ENCODE results near the gene DNAJB6.
A peak's percentile ranks its signal among the peaks of the same experiment; 100 is the strongest.

DNAJB6 gene

DNA sequence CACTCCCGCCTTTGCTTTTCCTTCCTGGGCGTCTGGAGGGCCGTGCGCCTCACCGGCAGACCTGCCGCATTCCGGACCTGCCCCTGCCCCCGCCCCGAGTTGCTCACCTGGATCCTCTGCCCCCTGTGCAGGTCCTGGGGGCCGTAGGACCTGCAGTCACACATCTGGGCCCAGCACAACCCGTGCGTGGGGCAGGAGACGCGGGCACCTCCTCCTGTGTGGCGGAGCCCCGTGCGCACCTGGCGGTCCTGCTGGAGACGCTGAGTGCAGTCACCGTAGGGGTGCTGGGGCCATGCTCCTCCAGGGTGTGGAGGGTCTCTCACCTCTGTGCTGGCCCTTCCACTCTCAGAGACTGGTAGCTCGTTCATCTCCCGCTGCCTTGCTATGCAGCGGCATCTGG lies 85.5 kb downstream of the DNAJB6 start:
- no peak overlapping the region for H3K4me3 ChIP-seq (ENCODE audit: low read depth, low read length)
- TF ChIP-seq, protein P1, sequence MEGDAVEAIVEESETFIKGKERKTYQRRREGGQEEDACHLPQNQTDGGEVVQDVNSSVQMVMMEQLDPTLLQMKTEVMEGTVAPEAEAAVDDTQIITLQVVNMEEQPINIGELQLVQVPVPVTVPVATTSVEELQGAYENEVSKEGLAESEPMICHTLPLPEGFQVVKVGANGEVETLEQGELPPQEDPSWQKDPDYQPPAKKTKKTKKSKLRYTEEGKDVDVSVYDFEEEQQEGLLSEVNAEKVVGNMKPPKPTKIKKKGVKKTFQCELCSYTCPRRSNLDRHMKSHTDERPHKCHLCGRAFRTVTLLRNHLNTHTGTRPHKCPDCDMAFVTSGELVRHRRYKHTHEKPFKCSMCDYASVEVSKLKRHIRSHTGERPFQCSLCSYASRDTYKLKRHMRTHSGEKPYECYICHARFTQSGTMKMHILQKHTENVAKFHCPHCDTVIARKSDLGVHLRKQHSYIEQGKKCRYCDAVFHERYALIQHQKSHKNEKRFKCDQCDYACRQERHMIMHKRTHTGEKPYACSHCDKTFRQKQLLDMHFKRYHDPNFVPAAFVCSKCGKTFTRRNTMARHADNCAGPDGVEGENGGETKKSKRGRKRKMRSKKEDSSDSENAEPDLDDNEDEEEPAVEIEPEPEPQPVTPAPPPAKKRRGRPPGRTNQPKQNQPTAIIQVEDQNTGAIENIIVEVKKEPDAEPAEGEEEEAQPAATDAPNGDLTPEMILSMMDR (conservative IDR thresholded peaks at IDR 0.05; ENCODE audit: low read depth, low read length), result no peak
- no peak for DNase-seq (ENCODE audit: low read depth)

- TF ChIP-seq, protein P1 (conservative IDR thresholded peaks at IDR 0.05; ENCODE audit: low read depth, low read length), result no peak
- peak; percentile 56 for DNase-seq (ENCODE audit: low read depth)
- H3K4me3 ChIP-seq (ENCODE audit: low read depth, low read length), result peak overlapping the region; percentile 28
Observed at GRCh38 chr7:157423348-157423747, 86.5 kb downstream of the DNAJB6 start.

- no peak for DNase-seq (ENCODE audit: low read depth)
- H3K4me3 ChIP-seq (ENCODE audit: low read depth, low read length), result no peak overlapping the region
- TF ChIP-seq, protein P1 (conservative IDR thresholded peaks at IDR 0.05; ENCODE audit: low read depth, low read length), result no peak
Observed at GRCh38 chr7:157423886-157424565, 87.2 kb downstream of the DNAJB6 start.

DNA sequence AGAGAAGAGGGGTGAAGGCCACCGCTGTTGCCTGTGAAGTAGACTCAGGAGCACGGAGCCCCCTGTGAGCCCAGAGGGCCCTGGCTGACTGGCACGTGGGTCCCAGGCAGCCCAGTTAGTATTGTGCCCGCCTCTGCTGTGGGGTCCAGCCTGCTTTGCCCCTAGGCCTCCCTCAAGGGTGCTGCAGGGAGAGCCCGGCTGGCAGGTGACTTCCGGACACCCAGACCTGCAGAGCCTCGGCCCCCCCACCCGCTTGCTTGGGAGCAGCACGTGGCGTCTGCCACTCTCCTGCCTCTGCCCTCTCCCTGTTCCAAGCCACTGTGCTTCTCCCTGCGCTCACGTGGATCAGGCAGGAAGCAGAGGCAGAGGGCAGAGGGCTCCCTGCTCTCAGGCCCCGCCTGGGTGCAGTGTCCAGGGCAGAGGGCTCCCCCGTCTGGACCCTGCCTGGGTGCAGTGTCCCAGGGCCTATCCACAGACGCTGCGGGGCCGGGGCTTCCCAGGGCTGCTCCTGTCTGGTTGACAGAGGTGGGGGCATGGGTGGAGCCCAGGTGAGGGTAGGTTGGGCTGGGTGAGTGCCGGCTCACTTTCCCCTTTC lies 88.4 kb downstream of the DNAJB6 start:
- no peak overlapping the region for H3K4me3 ChIP-seq (ENCODE audit: low read depth, low read length)
- TF ChIP-seq, protein P1 (conservative IDR thresholded peaks at IDR 0.05; ENCODE audit: low read depth, low read length), result no peak
- no peak for DNase-seq (ENCODE audit: low read depth)

- DNase-seq (ENCODE audit: low read depth), result no peak
- TF ChIP-seq, protein P1 (conservative IDR thresholded peaks at IDR 0.05; ENCODE audit: low read depth, low read length), result no peak
- no peak overlapping the region for H3K4me3 ChIP-seq (ENCODE audit: low read depth, low read length)
Observed at GRCh38 chr7:157425761-157426160, 89.0 kb downstream of the DNAJB6 start.

GRCh38 chr7:157426463-157427301 lies 89.9 kb downstream of the DNAJB6 start:
- no peak for DNase-seq (ENCODE audit: low read depth)
- TF ChIP-seq, protein P1 (conservative IDR thresholded peaks at IDR 0.05; ENCODE audit: low read depth, low read length), result no peak
- no peak overlapping the region for H3K4me3 ChIP-seq (ENCODE audit: low read depth, low read length)

All from choroid plexus epithelial cell (primary cell).